ENCODE results near the gene IKBKG. TPM values are rescaled to one million over a fixed set of nuclear protein-coding genes. Genes with fewer than 3 reads are reported as not detected.

The IKBKG gene
- total RNA-seq, 2 experiments from 2014 or later, result 14.3 to 34.4 TPM

DNA sequence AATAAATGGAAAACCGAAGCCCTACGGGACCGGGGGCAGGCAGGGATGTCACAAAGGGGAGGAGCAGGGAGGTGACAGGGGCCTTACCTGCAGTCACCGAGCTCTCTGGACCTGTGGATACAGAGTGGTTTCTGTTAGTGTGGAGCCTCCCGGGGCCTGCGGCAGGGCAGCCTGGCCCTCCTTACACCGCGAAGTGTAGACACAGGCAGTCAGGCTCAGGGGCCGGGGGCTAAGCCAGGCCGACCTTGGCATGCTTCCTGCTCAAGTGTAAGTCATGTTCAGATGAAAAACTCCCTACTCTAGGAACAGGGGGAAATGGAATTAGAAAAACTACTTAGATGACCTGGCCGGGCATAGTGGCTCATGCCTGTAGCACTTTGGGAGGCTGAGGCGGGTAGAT, 35.7 kb upstream of the IKBKG start:
- ChIA-PET POLR2A (no interaction called here), CTCF (ENCODE audit: unreplicated experiment) (no interaction called here)
- Histone ChIP-seq H2AFZ (ENCODE audit: low read length) (no peak overlapping the region), H3K79me2 (ENCODE audit: insufficient read depth, low read depth, low read length) (no peaks in the 10 kb centered on the region), H3K27ac (ENCODE audit: low read depth, low read length, poor library complexity, severe bottlenecking) (no peak overlapping the region), H3K9me3 (ENCODE audit: low read length) (no peaks in the 10 kb centered on the region), H3K4me2 (ENCODE audit: low read length) (no peak overlapping the region), H3K4me3 (ENCODE audit: low read depth, low read length, poor library complexity, severe bottlenecking) (no peak overlapping the region), H3K4me1 (ENCODE audit: insufficient read depth, low read length, poor library complexity, severe bottlenecking) (peaks cover 9% of the 10 kb centered on the region), H3K9me2 (ENCODE audit: insufficient read depth, low read length) (no peaks in the 10 kb centered on the region), H4K20me1 (ENCODE audit: insufficient read depth, low read length) (no peaks in the 10 kb centered on the region), H3K36me3 (ENCODE audit: insufficient read depth, low read length) (peaks cover 9% of the 10 kb centered on the region)
- BruUV-seq (replicated peaks), result no TSS peak
- DNase-seq (ENCODE audit: low spot score), result no peak
- no peak for TF ChIP-seq EZH2phosphoT487 (IDR thresholded peaks at IDR 0.05; ENCODE audit: borderline replicate concordance, low read depth, low read length)
- TF ChIP-seq, protein P1, sequence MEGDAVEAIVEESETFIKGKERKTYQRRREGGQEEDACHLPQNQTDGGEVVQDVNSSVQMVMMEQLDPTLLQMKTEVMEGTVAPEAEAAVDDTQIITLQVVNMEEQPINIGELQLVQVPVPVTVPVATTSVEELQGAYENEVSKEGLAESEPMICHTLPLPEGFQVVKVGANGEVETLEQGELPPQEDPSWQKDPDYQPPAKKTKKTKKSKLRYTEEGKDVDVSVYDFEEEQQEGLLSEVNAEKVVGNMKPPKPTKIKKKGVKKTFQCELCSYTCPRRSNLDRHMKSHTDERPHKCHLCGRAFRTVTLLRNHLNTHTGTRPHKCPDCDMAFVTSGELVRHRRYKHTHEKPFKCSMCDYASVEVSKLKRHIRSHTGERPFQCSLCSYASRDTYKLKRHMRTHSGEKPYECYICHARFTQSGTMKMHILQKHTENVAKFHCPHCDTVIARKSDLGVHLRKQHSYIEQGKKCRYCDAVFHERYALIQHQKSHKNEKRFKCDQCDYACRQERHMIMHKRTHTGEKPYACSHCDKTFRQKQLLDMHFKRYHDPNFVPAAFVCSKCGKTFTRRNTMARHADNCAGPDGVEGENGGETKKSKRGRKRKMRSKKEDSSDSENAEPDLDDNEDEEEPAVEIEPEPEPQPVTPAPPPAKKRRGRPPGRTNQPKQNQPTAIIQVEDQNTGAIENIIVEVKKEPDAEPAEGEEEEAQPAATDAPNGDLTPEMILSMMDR (conservative IDR thresholded peaks at IDR 0.05; ENCODE audit: low read length), result no peak
- intact Hi-C loops (cut with micrococcal nuclease; ENCODE audit: unreplicated experiment), result no loop called here

GRCh38 chrX:154512879-154513553, 34.4 kb upstream of the IKBKG start:
- H3K27ac ChIP-seq (ENCODE audit: low read depth, low read length, poor library complexity, severe bottlenecking), result no peak overlapping the region
- H3K4me3 ChIP-seq (ENCODE audit: low read depth, low read length, poor library complexity, severe bottlenecking), result no peak overlapping the region
- H3K4me1 ChIP-seq (ENCODE audit: insufficient read depth, low read length, poor library complexity, severe bottlenecking), result peaks cover 13% of the 10 kb centered on the region
- intact Hi-C loops (cut with micrococcal nuclease; ENCODE audit: unreplicated experiment), result no loop called here
- BruUV-seq (replicated peaks), result no TSS peak
- no peaks in the 10 kb centered on the region for H4K20me1 ChIP-seq (ENCODE audit: insufficient read depth, low read length)
- ChIA-PET CTCF (ENCODE audit: unreplicated experiment) (interaction anchor here (0.5 kb wide), 1 partner anchor 26 kb away, joined by 3 read pairs; no protein-coding TSS in a partner anchor), POLR2A (no interaction called here)
- peaks cover 9% of the 10 kb centered on the region for H3K36me3 ChIP-seq (ENCODE audit: insufficient read depth, low read length)
- DNase-seq (ENCODE audit: low spot score), result no peak
- H2AFZ ChIP-seq (ENCODE audit: low read length), result no peak overlapping the region
- H3K4me2 ChIP-seq (ENCODE audit: low read length), result no peak overlapping the region
- TF ChIP-seq EZH2phosphoT487 (IDR thresholded peaks at IDR 0.05; ENCODE audit: borderline replicate concordance, low read depth, low read length), result no peak
- TF ChIP-seq, protein P1 (conservative IDR thresholded peaks at IDR 0.05; ENCODE audit: low read length), result no peak
- H3K9me2 ChIP-seq (ENCODE audit: insufficient read depth, low read length), result no peaks in the 10 kb centered on the region
- H3K79me2 ChIP-seq (ENCODE audit: insufficient read depth, low read depth, low read length), result no peaks in the 10 kb centered on the region
- H3K9me3 ChIP-seq (ENCODE audit: low read length), result no peaks in the 10 kb centered on the region

DNA sequence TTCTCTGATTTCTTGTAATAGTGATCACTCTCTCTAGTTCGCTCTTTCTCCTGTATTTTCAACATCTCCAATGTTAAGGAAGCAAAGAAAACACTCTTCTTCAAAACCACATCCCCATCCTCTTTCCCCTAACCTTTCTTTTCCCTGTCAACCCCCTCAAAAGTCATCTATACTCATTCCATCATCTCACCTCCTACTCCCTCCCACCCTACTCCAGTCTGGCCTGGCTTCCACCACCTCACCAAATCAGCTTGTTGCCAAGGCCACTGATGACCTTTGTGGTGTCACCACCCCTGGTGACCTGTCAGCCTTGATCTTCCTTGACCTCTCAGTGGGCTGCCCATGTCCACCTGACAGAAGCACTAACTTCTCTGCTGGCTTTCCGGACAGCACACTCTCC, 33.7 kb upstream of the IKBKG start:
- no peak for TF ChIP-seq EZH2phosphoT487 (IDR thresholded peaks at IDR 0.05; ENCODE audit: borderline replicate concordance, low read depth, low read length)
- TF ChIP-seq, protein P1 (conservative IDR thresholded peaks at IDR 0.05; ENCODE audit: low read length), result no peak
- H3K4me2 ChIP-seq (ENCODE audit: low read length), result no peak overlapping the region
- no peak overlapping the region for H3K4me3 ChIP-seq (ENCODE audit: low read depth, low read length, poor library complexity, severe bottlenecking)
- no peak overlapping the region for H3K27ac ChIP-seq (ENCODE audit: low read depth, low read length, poor library complexity, severe bottlenecking)
- H3K36me3 ChIP-seq (ENCODE audit: insufficient read depth, low read length), result peaks cover 9% of the 10 kb centered on the region
- H3K9me3 ChIP-seq (ENCODE audit: low read length), result no peaks in the 10 kb centered on the region
- BruUV-seq (replicated peaks), result no TSS peak
- intact Hi-C loops (cut with micrococcal nuclease; ENCODE audit: unreplicated experiment), result no loop called here
- H4K20me1 ChIP-seq (ENCODE audit: insufficient read depth, low read length), result no peaks in the 10 kb centered on the region
- H2AFZ ChIP-seq (ENCODE audit: low read length), result no peak overlapping the region
- POLR2A ChIA-PET, result no interaction called here
- no peaks in the 10 kb centered on the region for H3K79me2 ChIP-seq (ENCODE audit: insufficient read depth, low read depth, low read length)
- no peaks in the 10 kb centered on the region for H3K9me2 ChIP-seq (ENCODE audit: insufficient read depth, low read length)
- peaks cover 13% of the 10 kb centered on the region for H3K4me1 ChIP-seq (ENCODE audit: insufficient read depth, low read length, poor library complexity, severe bottlenecking)
- no peak for DNase-seq (ENCODE audit: low spot score)
- CTCF ChIA-PET (ENCODE audit: unreplicated experiment), result interaction anchor here (0.5 kb wide), 1 partner anchor 27 kb away, joined by 3 read pairs; no protein-coding TSS in a partner anchor

Measured in OCI-LY7 (cell line).